ENCODE results near the gene GOLGA3.

- TF ChIP-seq TAF1 (IDR thresholded peaks at IDR 0.05; ENCODE audit: borderline replicate concordance, insufficient read depth, low read length) (no peak), SIN3A (IDR thresholded peaks at IDR 0.05; ENCODE audit: borderline replicate concordance, insufficient read depth, low read length) (no peak), POLR2AphosphoS5 (IDR thresholded peaks at IDR 0.05; ENCODE audit: low read depth, low read length) (no peak)
- TF ChIP-seq, protein P1, sequence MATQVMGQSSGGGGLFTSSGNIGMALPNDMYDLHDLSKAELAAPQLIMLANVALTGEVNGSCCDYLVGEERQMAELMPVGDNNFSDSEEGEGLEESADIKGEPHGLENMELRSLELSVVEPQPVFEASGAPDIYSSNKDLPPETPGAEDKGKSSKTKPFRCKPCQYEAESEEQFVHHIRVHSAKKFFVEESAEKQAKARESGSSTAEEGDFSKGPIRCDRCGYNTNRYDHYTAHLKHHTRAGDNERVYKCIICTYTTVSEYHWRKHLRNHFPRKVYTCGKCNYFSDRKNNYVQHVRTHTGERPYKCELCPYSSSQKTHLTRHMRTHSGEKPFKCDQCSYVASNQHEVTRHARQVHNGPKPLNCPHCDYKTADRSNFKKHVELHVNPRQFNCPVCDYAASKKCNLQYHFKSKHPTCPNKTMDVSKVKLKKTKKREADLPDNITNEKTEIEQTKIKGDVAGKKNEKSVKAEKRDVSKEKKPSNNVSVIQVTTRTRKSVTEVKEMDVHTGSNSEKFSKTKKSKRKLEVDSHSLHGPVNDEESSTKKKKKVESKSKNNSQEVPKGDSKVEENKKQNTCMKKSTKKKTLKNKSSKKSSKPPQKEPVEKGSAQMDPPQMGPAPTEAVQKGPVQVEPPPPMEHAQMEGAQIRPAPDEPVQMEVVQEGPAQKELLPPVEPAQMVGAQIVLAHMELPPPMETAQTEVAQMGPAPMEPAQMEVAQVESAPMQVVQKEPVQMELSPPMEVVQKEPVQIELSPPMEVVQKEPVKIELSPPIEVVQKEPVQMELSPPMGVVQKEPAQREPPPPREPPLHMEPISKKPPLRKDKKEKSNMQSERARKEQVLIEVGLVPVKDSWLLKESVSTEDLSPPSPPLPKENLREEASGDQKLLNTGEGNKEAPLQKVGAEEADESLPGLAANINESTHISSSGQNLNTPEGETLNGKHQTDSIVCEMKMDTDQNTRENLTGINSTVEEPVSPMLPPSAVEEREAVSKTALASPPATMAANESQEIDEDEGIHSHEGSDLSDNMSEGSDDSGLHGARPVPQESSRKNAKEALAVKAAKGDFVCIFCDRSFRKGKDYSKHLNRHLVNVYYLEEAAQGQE (IDR thresholded peaks at IDR 0.05; ENCODE audit: insufficient read depth in 1 of 2, low read depth in 2 of 2, low read length in 2 of 2) = no peak
Observed at GRCh38 chr12:132747395-132747794, 81.3 kb downstream of the GOLGA3 start.

All from PFSK-1 (cell line).